AG04450 (cell line): ENCODE results near the gene CCL26. TPM values are rescaled to one million over a fixed set of nuclear protein-coding genes. Genes with fewer than 3 reads are reported as not detected.
"Not testable (repeated sequence)": the region's sequence is repeated elsewhere in the genome, so short reads cannot be mapped to it uniquely, and the experiment has no call there.

Experiments
- CTCF ChIA-PET: fragments of 300-600, 350-600 bp; formaldehyde crosslinking; extraction: SDS; loops from one replicate; lab custom pipeline; 2022; ENCODE audit warnings: antibody characterized with exemption, inconsistent platforms; lab: Charles Lee
- POLR2A ChIA-PET: fragments of 350-600 bp; formaldehyde crosslinking; extraction: SDS; loops from one replicate; lab custom pipeline; 2021; ENCODE audit warnings: antibody characterized with exemption, inconsistent platforms; lab: Yijun Ruan, JAX
- DNase-seq: peaks from one replicate; pipeline ENCODE4 v3.0.0-alpha.2; 2011; ENCODE audit warnings: low read depth, low spot score
- H3K27ac ChIP-seq: one replicate; pipeline ENCODE4 v1.5.1; 2012; ENCODE audit warnings: low read depth, low read length, control low read depth
- H3K27me3 ChIP-seq: one replicate; pipeline ENCODE4 v1.6.0; 2012; ENCODE audit warnings: low read length; ENCODE audit not compliant: control insufficient read depth, insufficient read depth
- H3K4me3 ChIP-seq: 2 replicates; pipeline ENCODE4 v1.5.1; 2011; ENCODE audit warnings: mild to moderate bottlenecking, low read depth, low read length, control low read depth
- H3K9me3 ChIP-seq: 2 replicates; pipeline ENCODE4 v1.5.1; 2012; ENCODE audit warnings: low read length; ENCODE audit not compliant: control insufficient read depth, insufficient read depth
- CTCF ChIP-seq: IDR thresholded peaks from 2 replicates; pipeline ENCODE4 v1.5.1; 2011; ENCODE audit warnings: low read depth, low read length, control low read depth, inconsistent platforms
- polyA plus RNA-seq: library from polyadenylated mRNA; depleted of rRNA; stranded (reverse); fragments of >200 nt; gene quantifications from 2 replicates; pipeline ENCODE4 v1.2.3, GENCODE V29; 2011

CCL26 gene
- polyA plus RNA-seq, 1 experiment = not detected

- no peaks in the 10 kb centered on the region for H3K9me3 ChIP-seq
- POLR2A ChIA-PET = interaction anchor here (0.6 kb wide), 3 partner anchors 12 to 1666 kb away, joined by 3 to 10 read pairs (median 3); no protein-coding TSS in a partner anchor
- CTCF ChIA-PET = no interaction called here
- H3K27ac ChIP-seq = peak overlapping the region; percentile 90
- TF ChIP-seq CTCF = no peak
- no peak for DNase-seq
- H3K4me3 ChIP-seq = 0 out of 2 replicates have a peak overlapping the region, but pooled peaks have one; percentile 15
- H3K27me3 ChIP-seq = no peaks in the 10 kb centered on the region
Measured at GRCh38 chr7:75732764-75733630, 39.0 kb downstream of the CCL26 start.

- H3K27ac ChIP-seq = peak overlapping the region; percentile 90
- H3K9me3 ChIP-seq = no peaks in the 10 kb centered on the region
- H3K27me3 ChIP-seq = no peaks in the 10 kb centered on the region
- CTCF ChIA-PET = interaction anchor here (0.6 kb wide), 1 partner anchor 127 kb away, joined by 6 read pairs; no protein-coding TSS in a partner anchor
- TF ChIP-seq CTCF = no peak
- POLR2A ChIA-PET = no interaction called here
- H3K4me3 ChIP-seq = no peak overlapping the region
- DNase-seq = no peak
Measured at GRCh38 chr7:75732016-75732521, 39.9 kb downstream of the CCL26 start.

GRCh38 chr7:75729851-75730274 is 42.1 kb downstream of the CCL26 start:
- Histone ChIP-seq H3K27me3 (no peaks in the 10 kb centered on the region), H3K9me3 (no peaks in the 10 kb centered on the region), H3K4me3 (no peak overlapping the region), H3K27ac (no peak overlapping the region)
- DNase-seq = no peak
- CTCF ChIA-PET = interaction anchor here (0.7 kb wide), 1 partner anchor 32 kb away, joined by 3 read pairs; no protein-coding TSS in a partner anchor
- TF ChIP-seq CTCF = no peak
- POLR2A ChIA-PET = no interaction called here

DNA sequence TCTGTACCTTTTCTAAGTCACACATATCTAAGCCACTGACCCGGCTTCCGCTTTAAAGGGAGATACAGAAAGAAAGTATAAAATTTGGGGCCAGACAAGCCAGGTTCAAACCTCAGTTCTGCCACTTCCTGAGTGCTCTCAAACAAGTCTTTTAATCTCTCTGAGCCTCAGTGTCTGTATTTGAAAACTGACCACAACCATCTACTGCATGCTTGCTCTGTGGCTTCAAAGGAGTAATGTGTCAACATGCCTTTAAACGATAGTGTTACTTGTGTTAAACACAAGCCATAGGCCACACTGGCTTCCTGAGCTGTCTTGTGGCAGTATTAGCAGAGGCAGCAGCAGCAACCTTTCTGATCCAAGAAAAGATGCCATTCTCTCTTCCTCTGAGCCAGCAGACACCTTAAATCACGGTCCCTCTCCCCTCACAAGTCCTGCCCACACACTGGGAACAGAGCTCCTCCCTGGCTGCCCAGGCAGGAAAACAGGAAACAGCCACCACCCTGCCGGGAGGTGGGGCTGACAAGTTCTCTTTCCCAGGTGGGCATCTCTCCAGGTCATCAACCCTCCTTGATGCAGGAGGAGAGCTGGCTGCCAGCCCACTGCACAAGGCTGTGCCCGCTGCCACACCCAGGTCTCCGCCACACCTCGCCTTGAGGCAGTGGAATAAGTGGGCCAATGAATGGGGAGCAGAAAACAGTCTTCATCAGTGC is 44.0 kb downstream of the CCL26 start:
- no peak for TF ChIP-seq CTCF
- H3K27ac ChIP-seq = no peak overlapping the region
- no peak overlapping the region for H3K4me3 ChIP-seq
- POLR2A ChIA-PET = no interaction called here
- CTCF ChIA-PET = no interaction called here
- no peaks in the 10 kb centered on the region for H3K9me3 ChIP-seq
- no peaks in the 10 kb centered on the region for H3K27me3 ChIP-seq
- no peak for DNase-seq

- CTCF ChIA-PET, DNase-seq, H3K9me3 ChIP-seq, H3K4me3 ChIP-seq, POLR2A ChIA-PET, H3K27me3 ChIP-seq, H3K27ac ChIP-seq: not testable (repeated sequence)
Measured at GRCh38 chr7:75727351-75727750, 44.7 kb downstream of the CCL26 start.
